IMR-90 (cell line): ENCODE results near the gene AGBL1. TPM values are rescaled to one million over a fixed set of nuclear protein-coding genes. Genes with fewer than 3 reads are reported as not detected.

Experiments used
- ATAC-seq: fragments of 200-7000 bp; cut with Tn5 transposase; 2 replicates; pipeline ENCODE4 v1.9.1; 2020; ENCODE audit warnings: low read depth, mild to moderate bottlenecking, moderate library complexity
- BruUV-seq: library from RNA; stranded (reverse); fragments of 400-500 nt; replicated peaks from 2 replicates; lab custom pipeline; 2021; lab: Mats Ljungman, UMichigan
- CTCF ChIA-PET: fragments of 300-600 bp; formaldehyde crosslinking; extraction: SDS; loops from one replicate; lab custom pipeline; 2021; ENCODE audit warnings: antibody characterized with exemption; lab: Yijun Ruan, JAX
- POLR2A ChIA-PET: fragments of 300-600 bp; sonication (Branson Sonifier 250); formaldehyde crosslinking; loops from one replicate; lab custom pipeline; 2022; ENCODE audit warnings: antibody characterized with exemption; ENCODE audit not compliant: unreplicated experiment; lab: Charles Lee
- DNase-seq: peaks from one replicate; pipeline ENCODE4 v3.0.0; 2013
- H2AFZ ChIP-seq: replicated peaks from 2 replicates; pipeline ENCODE3; 2013; ENCODE audit warnings: low read length, mild to moderate bottlenecking; ENCODE audit not compliant: poor library complexity
- H2AK5ac ChIP-seq: 2 replicates; pipeline ENCODE4 v1.6.1; 2013; ENCODE audit warnings: low read depth, low read length, inconsistent platforms
- H2AK9ac ChIP-seq: replicated peaks from 2 replicates; pipeline ENCODE3; 2013; ENCODE audit warnings: mild to moderate bottlenecking, low read depth, low read length, moderate library complexity; ENCODE audit not compliant: poor library complexity
- H2BK120ac ChIP-seq: 2 replicates; pipeline ENCODE4 v1.6.1; 2013; ENCODE audit warnings: low read depth, low read length, inconsistent platforms
- H2BK15ac ChIP-seq: 3 replicates; pipeline ENCODE4 v1.6.1; 2013; ENCODE audit warnings: low read depth, low read length, inconsistent platforms
- H2BK20ac ChIP-seq: 2 replicates; pipeline ENCODE4 v1.6.1; 2013; ENCODE audit warnings: low read depth, mild to moderate bottlenecking, inconsistent platforms, low read length, moderate library complexity
- H2BK5ac ChIP-seq: 2 replicates; pipeline ENCODE4 v1.6.1; 2013; ENCODE audit warnings: mild to moderate bottlenecking, low read depth, low read length, inconsistent platforms; ENCODE audit not compliant: poor library complexity, severe bottlenecking
- H3K14ac ChIP-seq: replicated peaks from 2 replicates; pipeline ENCODE4 v1.6.1; 2013; ENCODE audit warnings: low read depth, low read length, inconsistent platforms
- H3K18ac ChIP-seq: 2 replicates; pipeline ENCODE4 v1.6.1; 2013; ENCODE audit warnings: low read depth, low read length, control low read depth
- H3K23ac ChIP-seq: 2 replicates; pipeline ENCODE4 v1.6.1; 2013; ENCODE audit warnings: low read depth, low read length, inconsistent platforms
- H3K27ac ChIP-seq: 2 replicates; pipeline ENCODE4 v1.5.1; 2013; ENCODE audit warnings: mild to moderate bottlenecking, control low read depth, low read length; ENCODE audit not compliant: insufficient read depth
- H3K27me3 ChIP-seq: 2 replicates; pipeline ENCODE4 v1.6.1; 2013; ENCODE audit warnings: low read length; ENCODE audit not compliant: control insufficient read depth, insufficient read depth
- H3K36me3 ChIP-seq: 2 replicates; pipeline ENCODE4 v1.6.1; 2013; ENCODE audit warnings: low read length, mixed read lengths; ENCODE audit not compliant: control insufficient read depth, insufficient read depth
- H3K4ac ChIP-seq: 2 replicates; pipeline ENCODE4 v1.6.1; 2013; ENCODE audit warnings: low read depth, low read length, inconsistent platforms
- H3K4me1 ChIP-seq: 2 replicates; pipeline ENCODE4 v1.6.1; 2013; ENCODE audit warnings: low read length, mixed read lengths; ENCODE audit not compliant: control insufficient read depth, insufficient read depth
- H3K4me2 ChIP-seq: 2 replicates; pipeline ENCODE4 v1.6.1; 2013; ENCODE audit warnings: low read depth, mild to moderate bottlenecking, control low read depth, low read length, moderate library complexity
- H3K4me3 ChIP-seq: 2 replicates; pipeline ENCODE4 v1.5.1; 2013; ENCODE audit warnings: low read depth, mild to moderate bottlenecking, control low read depth, low read length, moderate library complexity; ENCODE audit not compliant: insufficient read depth
- H3K56ac ChIP-seq: 2 replicates; pipeline ENCODE4 v1.6.1; 2013; ENCODE audit warnings: low read length, inconsistent platforms; ENCODE audit not compliant: insufficient read depth; ENCODE audit errors: extremely low read depth
- H3K79me1 ChIP-seq, 2 experiments: 2 replicates each; pipeline ENCODE4 v1.6.1; 2013; ENCODE audit warnings: low read length in 2 of 2, inconsistent platforms in 1 of 2, low read depth in 1 of 2
- H3K9ac ChIP-seq: 2 replicates; pipeline ENCODE4 v1.6.1; 2013; ENCODE audit warnings: low read depth, low read length, control low read depth
- H3K9me1 ChIP-seq: 2 replicates; pipeline ENCODE4 v1.6.1; 2013; ENCODE audit warnings: low read length, inconsistent platforms; ENCODE audit not compliant: insufficient read depth
- H3K9me3 ChIP-seq: 2 replicates; pipeline ENCODE4 v1.6.1; 2013; ENCODE audit warnings: low read length; ENCODE audit not compliant: control insufficient read depth, insufficient read depth
- H4K20me1 ChIP-seq: 2 replicates; pipeline ENCODE4 v1.6.1; 2013; ENCODE audit warnings: low read length, inconsistent platforms; ENCODE audit not compliant: insufficient read depth
- H4K5ac ChIP-seq: 2 replicates; pipeline ENCODE4 v1.6.1; 2013; ENCODE audit warnings: mild to moderate bottlenecking, low read depth, low read length, control low read depth
- H4K8ac ChIP-seq, 2 experiments: 2 replicates each; pipeline ENCODE4 v1.6.1; 2013; ENCODE audit warnings: low read depth in 2 of 2, low read length in 2 of 2, control low read depth in 1 of 2, inconsistent platforms in 1 of 2
- H4K91ac ChIP-seq: 2 replicates; pipeline ENCODE4 v1.6.1; 2013; ENCODE audit warnings: low read depth, low read length, inconsistent platforms; ENCODE audit not compliant: insufficient read depth
- BHLHE40 ChIP-seq: fragments of 150-350 bp; IDR thresholded peaks from 2 replicates; pipeline ENCODE4 v1.6.1; 2016; ENCODE audit warnings: mild to moderate bottlenecking, low read depth, low read length
- MXI1 ChIP-seq: IDR thresholded peaks from 2 replicates; pipeline ENCODE4 v1.6.1; 2012; ENCODE audit warnings: low read depth, mild to moderate bottlenecking, low read length, moderate library complexity, borderline replicate concordance
- RAD21 ChIP-seq: IDR thresholded peaks from 2 replicates; pipeline ENCODE4 v1.6.1; 2012; ENCODE audit warnings: low read length, improper control_type of control experiment
- WGBS, 2 experiments: methylation state at CpG; one replicate each; pipeline versions ENCODE4 v1.1.5 to v1.1.7; 2013; ENCODE audit warnings: missing lambda C conversion rate in 2 of 2; ENCODE audit not compliant: insufficient read length in 1 of 2; ENCODE audit errors: extremely low coverage in 2 of 2; 5-methylcytosine and 5-hydroxymethylcytosine counted together
- dilution Hi-C: fragments of 300-500 bp; cut with HindIII; formaldehyde crosslinking; loops from one replicate; pipeline ENCODE4 v1.14.3; 2018; ENCODE audit warnings: low sequenced_read_pairs; ENCODE audit not compliant: unreplicated experiment
- in situ Hi-C: fragments of 300-500 bp; cut with MboI; formaldehyde crosslinking; loops from 3 replicates; pipeline ENCODE4 v1.14.3; 2019; ENCODE audit warnings: low sequenced_read_pairs, inconsistent platforms, mixed read lengths
- intact Hi-C: fragments of 100-400 bp; cut with micrococcal nuclease; formaldehyde crosslinking; loops from 2 replicates; pipeline ENCODE4 v1.10.0; 2022
- polyA plus RNA-seq, 3 experiments: library from polyadenylated mRNA; depleted of rRNA; stranded (reverse); fragments of >200 nt; gene quantifications; 2 replicates each; pipeline ENCODE4 v1.2.3, GENCODE V29; 2012; ENCODE audit warnings: low replicate concordance in 1 of 3
- total RNA-seq: library from RNA; depleted of rRNA; stranded (reverse); fragments of >200 nt; gene quantifications from 2 replicates; pipeline ENCODE4 v1.2.3, GENCODE V29; 2012
- TF ChIP-seq, protein P1 (sequence below): fragments of 150-350 bp; IDR thresholded peaks from 2 replicates; pipeline ENCODE4 v1.6.1; 2017; ENCODE audit warnings: mild to moderate bottlenecking, antibody characterized with exemption, low read length, low read depth
- TF ChIP-seq, protein P2 (sequence below): fragments of 150-350 bp; IDR thresholded peaks from 2 replicates; pipeline ENCODE4 v1.6.1; 2016; ENCODE audit warnings: low read depth, mild to moderate bottlenecking, low read length, moderate library complexity, borderline replicate concordance
- TF ChIP-seq, protein P3 (sequence below): conservative IDR thresholded peaks from 2 replicates; pipeline ENCODE4 v1.5.1; 2012; ENCODE audit warnings: mild to moderate bottlenecking, low read depth, low read length, improper control_type of control experiment

Gene AGBL1
- total and polyA plus RNA-seq, 2 of the 4 experiments (the other 2 are of a cell fraction), result not detected

DNA sequence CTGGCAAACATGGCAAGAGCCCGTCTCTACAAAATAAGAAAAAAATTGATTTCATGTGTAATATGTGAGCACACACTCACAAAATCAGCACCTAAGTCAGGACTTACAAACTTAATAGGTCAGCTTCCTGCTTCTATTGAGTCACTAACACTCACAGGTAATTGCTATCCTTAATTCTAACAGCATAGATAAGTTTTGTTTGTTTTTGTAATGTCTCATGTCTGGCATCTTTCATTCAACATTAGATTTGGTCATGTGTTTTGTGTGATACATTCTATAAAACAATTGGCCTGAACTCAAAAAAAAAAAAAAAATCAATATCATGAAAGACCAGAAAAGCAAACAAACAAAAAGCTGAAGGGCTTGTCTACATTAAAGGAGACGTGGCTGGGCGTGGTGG is 564.7 kb downstream of the AGBL1 start:
- ATAC-seq (no peak), DNase-seq (no peak)
- TF ChIP-seq, protein P1, sequence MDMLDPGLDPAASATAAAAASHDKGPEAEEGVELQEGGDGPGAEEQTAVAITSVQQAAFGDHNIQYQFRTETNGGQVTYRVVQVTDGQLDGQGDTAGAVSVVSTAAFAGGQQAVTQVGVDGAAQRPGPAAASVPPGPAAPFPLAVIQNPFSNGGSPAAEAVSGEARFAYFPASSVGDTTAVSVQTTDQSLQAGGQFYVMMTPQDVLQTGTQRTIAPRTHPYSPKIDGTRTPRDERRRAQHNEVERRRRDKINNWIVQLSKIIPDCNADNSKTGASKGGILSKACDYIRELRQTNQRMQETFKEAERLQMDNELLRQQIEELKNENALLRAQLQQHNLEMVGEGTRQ, result no peak
- TF ChIP-seq MXI1, result no peak
- no peak for TF ChIP-seq RAD21
- TF ChIP-seq, protein P2, sequence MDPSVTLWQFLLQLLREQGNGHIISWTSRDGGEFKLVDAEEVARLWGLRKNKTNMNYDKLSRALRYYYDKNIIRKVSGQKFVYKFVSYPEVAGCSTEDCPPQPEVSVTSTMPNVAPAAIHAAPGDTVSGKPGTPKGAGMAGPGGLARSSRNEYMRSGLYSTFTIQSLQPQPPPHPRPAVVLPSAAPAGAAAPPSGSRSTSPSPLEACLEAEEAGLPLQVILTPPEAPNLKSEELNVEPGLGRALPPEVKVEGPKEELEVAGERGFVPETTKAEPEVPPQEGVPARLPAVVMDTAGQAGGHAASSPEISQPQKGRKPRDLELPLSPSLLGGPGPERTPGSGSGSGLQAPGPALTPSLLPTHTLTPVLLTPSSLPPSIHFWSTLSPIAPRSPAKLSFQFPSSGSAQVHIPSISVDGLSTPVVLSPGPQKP, result no peak
- no peak for TF ChIP-seq BHLHE40
- TF ChIP-seq, protein P3, sequence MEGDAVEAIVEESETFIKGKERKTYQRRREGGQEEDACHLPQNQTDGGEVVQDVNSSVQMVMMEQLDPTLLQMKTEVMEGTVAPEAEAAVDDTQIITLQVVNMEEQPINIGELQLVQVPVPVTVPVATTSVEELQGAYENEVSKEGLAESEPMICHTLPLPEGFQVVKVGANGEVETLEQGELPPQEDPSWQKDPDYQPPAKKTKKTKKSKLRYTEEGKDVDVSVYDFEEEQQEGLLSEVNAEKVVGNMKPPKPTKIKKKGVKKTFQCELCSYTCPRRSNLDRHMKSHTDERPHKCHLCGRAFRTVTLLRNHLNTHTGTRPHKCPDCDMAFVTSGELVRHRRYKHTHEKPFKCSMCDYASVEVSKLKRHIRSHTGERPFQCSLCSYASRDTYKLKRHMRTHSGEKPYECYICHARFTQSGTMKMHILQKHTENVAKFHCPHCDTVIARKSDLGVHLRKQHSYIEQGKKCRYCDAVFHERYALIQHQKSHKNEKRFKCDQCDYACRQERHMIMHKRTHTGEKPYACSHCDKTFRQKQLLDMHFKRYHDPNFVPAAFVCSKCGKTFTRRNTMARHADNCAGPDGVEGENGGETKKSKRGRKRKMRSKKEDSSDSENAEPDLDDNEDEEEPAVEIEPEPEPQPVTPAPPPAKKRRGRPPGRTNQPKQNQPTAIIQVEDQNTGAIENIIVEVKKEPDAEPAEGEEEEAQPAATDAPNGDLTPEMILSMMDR, result no peak
- no peak overlapping the region for H3K9ac ChIP-seq
- H2AFZ ChIP-seq, result no peak overlapping the region
- H3K9me1 ChIP-seq, result no peaks in the 10 kb centered on the region
- dilution Hi-C loops (no loop called here), in situ Hi-C loops (no loop called here), intact Hi-C loops (no loop called here)
- peaks cover 5% of the 10 kb centered on the region; the same call in 1 of the 2 replicates for H3K9me3 ChIP-seq
- H2BK5ac ChIP-seq, result no peak overlapping the region
- H3K4me2 ChIP-seq, result no peak overlapping the region
- H3K36me3 ChIP-seq, result no peaks in the 10 kb centered on the region
- no peaks in the 10 kb centered on the region for H4K20me1 ChIP-seq
- H2AK9ac ChIP-seq, result no peak overlapping the region
- H3K4me3 ChIP-seq, result no peak overlapping the region
- no CpG with 5 or more reads among the region's 3 CpGs for WGBS, 2 experiments
- H2BK15ac ChIP-seq, result no peak overlapping the region
- no peak overlapping the region for H2BK20ac ChIP-seq
- no peak overlapping the region for H3K4ac ChIP-seq
- no peak overlapping the region for H2BK120ac ChIP-seq
- no peak overlapping the region for H4K8ac ChIP-seq
- BruUV-seq, result no TSS peak
- H4K5ac ChIP-seq, result no peak overlapping the region
- no peak overlapping the region for H3K14ac ChIP-seq
- H3K27me3 ChIP-seq, result no peaks in the 10 kb centered on the region
- H3K4me1 ChIP-seq, result no peaks in the 10 kb centered on the region
- no peak overlapping the region for H3K27ac ChIP-seq
- no peak overlapping the region for H2AK5ac ChIP-seq
- no peak overlapping the region for H3K23ac ChIP-seq
- no peaks in the 10 kb centered on the region for H3K79me1 ChIP-seq
- no peak overlapping the region for H3K56ac ChIP-seq
- no peak overlapping the region for H3K18ac ChIP-seq
- CTCF ChIA-PET, result no interaction called here
- H4K91ac ChIP-seq, result no peak overlapping the region
- POLR2A ChIA-PET, result no interaction called here
